ENCODE data around the gene UBE2L5.
"Not testable (repeated sequence)": the region's sequence is repeated elsewhere in the genome, so short reads cannot be mapped to it uniquely, and the experiment has no call there.

The UBE2L5 gene

GRCh38 chr13:30440910-30441703, 18.8 kb downstream of the UBE2L5 start:
- DNase-seq (ENCODE audit: low spot score) = no peak

GRCh38 chr13:30442926-30443325, 20.6 kb downstream of the UBE2L5 start:
- no peak for DNase-seq (ENCODE audit: low spot score)

GRCh38 chr13:30443491-30443890, 21.2 kb downstream of the UBE2L5 start:
- not testable (repeated sequence) for DNase-seq (ENCODE audit: low spot score)

GRCh38 chr13:30443957-30444404, 21.7 kb downstream of the UBE2L5 start:
- no peak for DNase-seq (ENCODE audit: low spot score)

- peak; percentile 22 for DNase-seq (ENCODE audit: low spot score)
Measured at GRCh38 chr13:30446126-30446500, 23.8 kb downstream of the UBE2L5 start.

GRCh38 chr13:30448441-30448840, 26.1 kb downstream of the UBE2L5 start:
- DNase-seq (ENCODE audit: low spot score) = no peak

GRCh38 chr13:30450066-30450465, 27.8 kb downstream of the UBE2L5 start:
- DNase-seq (ENCODE audit: low spot score) = no peak

- DNase-seq (ENCODE audit: low spot score) = not testable (repeated sequence)
Measured at GRCh38 chr13:30451476-30451875, 29.2 kb downstream of the UBE2L5 start.

GRCh38 chr13:30453727-30454126, 31.4 kb downstream of the UBE2L5 start:
- DNase-seq (ENCODE audit: low spot score) = no peak

- no peak for DNase-seq (ENCODE audit: low spot score)
Measured at GRCh38 chr13:30454991-30455390, 32.7 kb downstream of the UBE2L5 start.

- DNase-seq (ENCODE audit: low spot score) = no peak
Measured at GRCh38 chr13:30456290-30456689, 34.0 kb downstream of the UBE2L5 start.

GRCh38 chr13:30457306-30457891, 35.1 kb downstream of the UBE2L5 start:
- DNase-seq (ENCODE audit: low spot score) = no peak

- DNase-seq (ENCODE audit: low spot score) = not testable (repeated sequence)
Measured at GRCh38 chr13:30461279-30462066, 39.2 kb downstream of the UBE2L5 start.

GRCh38 chr13:30463787-30464495, 41.6 kb downstream of the UBE2L5 start:
- no peak for DNase-seq (ENCODE audit: low spot score)

GRCh38 chr13:30464496-30465342, 42.4 kb downstream of the UBE2L5 start:
- peak; percentile 69 for DNase-seq (ENCODE audit: low spot score)

GRCh38 chr13:30465343-30465592, 43.0 kb downstream of the UBE2L5 start:
- no peak for DNase-seq (ENCODE audit: low spot score)

GRCh38 chr13:30465593-30466357, 43.5 kb downstream of the UBE2L5 start, which contains the start of gene HMGB1:
TSS of gene HMGB1 (minus strand) at chr13:30465936. CDS start at chr13:30463680, 2,256 bp downstream.
- peak; percentile 94 for DNase-seq (ENCODE audit: low spot score)

- peak; percentile 34 for DNase-seq (ENCODE audit: low spot score)
Measured at GRCh38 chr13:30466358-30466714, 44.0 kb downstream of the UBE2L5 start.

GRCh38 chr13:30466841-30467252, 44.6 kb downstream of the UBE2L5 start:
- no peak for DNase-seq (ENCODE audit: low spot score)

GRCh38 chr13:30473675-30474074, 51.4 kb downstream of the UBE2L5 start:
- no peak for DNase-seq (ENCODE audit: low spot score)
